Measurements from ENCODE around the gene RAET1E.
"Not testable (repeated sequence)": the region's sequence is repeated elsewhere in the genome, so short reads cannot be mapped to it uniquely, and the experiment has no call there.

Gene RAET1E

DNA sequence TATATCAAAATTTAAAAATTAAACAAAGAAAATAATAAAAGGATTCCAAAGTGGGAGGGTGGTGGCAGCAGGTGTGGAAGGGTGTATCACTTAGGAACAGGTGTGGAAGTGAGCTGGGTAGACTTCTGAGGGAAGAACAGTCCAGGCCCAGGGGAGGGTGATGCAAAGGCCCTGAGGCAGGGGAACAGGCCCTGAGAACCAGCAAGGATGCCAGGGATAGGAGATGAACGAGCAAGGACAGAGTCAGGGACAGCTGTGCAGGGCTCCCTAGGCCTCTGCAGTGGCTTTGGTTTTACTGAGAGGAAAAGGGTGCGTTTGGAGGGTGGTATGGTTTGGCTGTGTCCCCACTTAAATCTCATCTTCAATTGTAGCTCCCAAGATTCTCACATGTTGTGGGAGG is 9.4 kb upstream of the RAET1E start:
- DNase-seq, result no peak

DNA sequence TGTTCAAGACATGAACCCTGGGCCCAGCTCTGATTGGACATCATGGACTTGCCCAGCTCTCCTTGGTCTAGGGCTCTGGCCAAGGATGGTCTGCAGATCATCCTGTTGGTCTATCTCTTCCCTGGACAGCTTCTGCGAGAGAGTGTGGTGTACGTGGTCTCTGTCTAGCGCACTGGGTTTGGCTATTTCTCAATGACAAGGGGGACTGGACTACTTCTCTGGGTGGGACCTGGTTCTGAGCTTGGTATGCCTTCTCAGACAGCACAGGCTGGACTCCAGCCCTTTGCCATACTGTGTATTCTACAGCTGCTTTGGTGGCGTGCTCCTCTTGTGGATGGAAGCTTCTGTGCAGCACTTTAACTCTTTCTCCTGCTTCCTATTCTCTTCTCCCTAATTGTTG is 8.5 kb upstream of the RAET1E start:
- DNase-seq, result no peak

DNA sequence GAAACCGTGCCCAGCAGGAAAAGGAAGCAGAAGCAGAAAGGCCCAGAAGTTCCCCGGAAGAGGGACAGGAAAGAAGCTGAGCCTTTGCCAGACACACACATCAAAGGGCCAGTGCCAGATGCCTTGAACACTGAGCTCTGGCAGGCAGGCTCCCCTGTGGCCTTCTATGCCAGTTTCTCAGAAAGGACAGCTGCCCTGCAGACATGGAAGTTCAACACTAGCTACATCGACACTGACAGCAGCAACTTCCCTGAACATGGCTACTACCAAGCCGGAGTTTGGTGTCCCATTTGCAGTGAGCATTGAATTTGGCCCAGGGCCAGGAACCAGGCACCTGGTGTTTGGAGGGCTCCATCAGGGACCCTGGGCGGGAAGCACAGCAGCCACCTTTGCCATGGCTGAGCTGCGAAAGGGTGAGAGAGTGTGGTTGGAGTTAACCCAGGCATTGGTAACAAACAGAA is 8.0 kb upstream of the RAET1E start:
- DNase-seq, result no peak

DNA sequence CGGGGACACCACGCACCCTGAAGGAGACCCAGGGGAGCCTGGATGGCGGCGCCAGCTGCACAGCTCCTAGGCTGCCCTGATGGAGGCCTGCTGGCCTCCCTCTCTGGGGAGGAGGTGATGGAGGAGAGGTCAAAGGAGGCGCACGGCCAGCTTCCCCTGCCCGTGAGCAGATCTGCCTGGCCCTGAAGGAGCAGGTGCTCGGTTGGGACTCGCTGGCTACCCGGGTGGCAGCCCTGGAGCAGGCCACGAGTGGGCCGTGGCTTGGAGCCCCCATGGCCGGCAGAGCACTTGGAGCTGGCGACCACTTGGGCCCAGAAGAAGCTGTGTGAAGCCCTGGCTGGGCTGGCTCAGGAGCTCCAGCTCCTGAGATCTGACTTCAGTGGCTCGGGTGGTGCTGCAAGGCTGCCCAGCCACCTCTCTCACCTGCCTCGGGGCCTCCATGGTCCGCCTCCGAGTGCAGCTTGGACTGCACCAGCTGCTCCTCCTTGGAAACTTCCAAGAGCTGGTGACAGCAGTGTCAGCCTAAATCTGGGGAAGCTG is 7.5 kb upstream of the RAET1E start:
- DNase-seq, result no peak

GRCh38 chr6:149904661-149905370 is 6.9 kb upstream of the RAET1E start:
- DNase-seq, result no peak

- no peak for DNase-seq
These were observed 6.2 kb upstream of the RAET1E start for GRCh38 chr6:149903938-149904611.

DNA sequence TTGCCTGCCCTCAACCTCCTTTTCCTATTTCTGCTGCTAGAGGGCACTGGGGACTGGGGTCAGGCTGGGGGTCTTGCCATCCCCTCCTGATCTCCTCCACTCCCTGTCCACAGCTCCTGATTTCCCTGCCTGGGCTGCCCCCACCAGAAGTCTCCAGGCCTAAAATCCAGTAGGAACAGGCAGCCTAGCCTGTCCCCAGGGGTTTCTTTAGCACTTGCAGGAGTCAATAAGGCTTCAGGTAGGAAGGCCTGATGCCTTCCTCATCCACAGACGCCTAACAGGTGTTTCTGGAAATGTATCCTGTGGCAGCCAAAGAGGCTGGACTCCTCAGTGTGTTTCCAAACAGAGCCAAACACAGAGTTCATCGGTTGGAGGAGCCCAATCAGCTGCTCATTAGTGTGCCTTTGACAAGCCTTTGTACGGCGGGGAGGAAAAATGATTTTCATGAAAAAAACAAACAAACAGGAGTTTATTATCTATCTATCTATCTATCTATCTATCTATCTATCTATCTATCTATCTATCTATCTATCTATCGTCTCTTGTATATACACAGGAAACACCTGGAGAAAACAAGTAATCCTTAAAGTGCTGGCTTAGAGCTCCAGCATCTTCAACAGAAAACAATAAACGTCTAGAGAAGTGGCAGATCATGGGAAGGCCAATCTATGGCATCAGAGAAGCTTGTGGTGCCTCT is 3.7 kb upstream of the RAET1E start:
- DNase-seq, result no peak

DNA sequence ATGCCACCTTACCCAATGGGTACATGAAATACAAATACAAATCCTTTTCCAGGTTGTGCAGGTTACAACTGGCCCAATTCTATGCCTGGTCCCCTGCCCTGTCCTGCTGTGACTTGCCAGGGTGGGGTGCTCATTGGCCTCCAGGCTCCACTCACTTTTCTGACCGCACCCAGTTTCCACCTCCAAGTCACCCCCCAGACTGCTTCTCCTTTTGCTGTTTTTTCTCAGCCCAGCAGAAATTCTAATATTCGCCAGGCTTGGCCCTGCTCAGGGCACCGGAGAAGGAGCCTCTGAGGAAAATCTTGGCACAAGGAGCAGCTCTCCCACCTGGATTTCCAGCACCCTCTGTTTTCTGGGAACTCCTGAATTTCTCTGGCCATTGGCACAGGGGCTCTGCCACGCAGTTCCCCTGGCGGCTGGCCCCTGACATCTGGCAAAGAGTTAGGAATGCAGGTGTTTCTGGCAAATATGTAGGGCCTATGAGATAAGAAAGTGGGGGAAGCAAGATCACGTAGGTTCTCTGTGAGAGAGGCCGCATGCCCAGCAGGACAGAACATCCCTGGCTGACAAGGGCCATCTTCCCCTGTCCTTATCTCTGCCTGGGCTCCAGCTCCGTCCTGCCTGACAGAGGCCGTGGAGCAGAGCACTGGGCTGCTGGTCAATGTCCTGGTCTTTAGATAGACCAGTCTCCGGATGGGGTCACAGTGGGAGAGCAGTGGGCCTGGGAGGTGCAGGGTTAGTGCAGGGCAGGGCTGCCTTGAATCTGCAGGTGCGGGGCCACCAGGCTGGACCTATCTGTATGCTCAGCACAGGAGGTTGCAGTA is 2.9 kb upstream of the RAET1E start:
- no peak for DNase-seq

DNA sequence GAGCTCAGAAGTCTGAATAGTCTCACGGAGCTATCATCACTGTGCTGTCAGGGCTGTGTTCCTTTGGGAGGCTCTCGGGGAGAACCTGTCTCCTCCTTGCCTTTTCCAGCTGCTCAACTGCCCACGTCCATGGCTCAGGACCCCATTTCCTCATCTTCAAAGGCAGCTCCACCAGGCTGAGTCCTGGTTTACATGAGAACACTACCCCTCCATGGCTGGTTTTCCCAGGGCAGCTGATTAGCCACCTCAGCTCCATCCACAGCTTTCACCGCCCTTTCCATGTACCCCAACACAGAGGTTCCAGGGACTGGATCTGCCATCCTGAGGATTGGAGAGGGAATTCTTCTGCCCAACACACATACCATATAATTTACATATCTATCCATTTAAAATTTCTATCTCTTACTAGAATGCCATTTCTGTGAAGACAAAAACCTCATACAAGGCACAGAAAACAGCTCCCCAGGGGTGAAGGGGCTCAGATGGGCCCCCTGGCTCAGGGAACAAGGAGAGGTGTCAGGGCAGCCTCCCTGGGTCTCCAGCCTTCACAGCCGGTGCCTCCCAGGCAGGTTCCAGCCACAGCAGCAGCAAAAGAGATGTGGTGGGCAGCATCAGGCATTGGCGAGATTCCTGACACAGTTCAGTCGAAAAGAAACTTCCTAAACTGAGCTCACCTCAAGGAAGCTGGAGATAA is 2.2 kb upstream of the RAET1E start:
- DNase-seq, result no peak

DNA sequence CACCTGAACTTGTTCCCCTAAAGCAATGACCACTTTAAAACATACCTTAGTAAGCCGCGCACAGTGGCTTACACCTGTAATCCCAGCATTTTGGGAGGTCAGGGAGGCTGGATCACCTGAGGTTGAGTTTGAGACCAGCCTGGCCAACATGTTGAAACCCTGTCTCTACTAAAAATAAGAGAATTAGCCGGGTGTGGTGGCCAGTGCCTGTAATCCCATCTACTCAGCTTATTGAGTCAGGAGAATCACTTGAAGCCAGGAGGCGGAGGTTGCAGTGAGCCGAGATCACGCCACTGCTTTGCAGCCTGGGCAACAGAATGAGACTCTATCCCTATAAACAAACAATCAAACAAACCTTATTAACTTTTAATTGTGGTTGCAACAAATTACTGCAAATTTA is 1.6 kb upstream of the RAET1E start:
- no peak for DNase-seq

GRCh38 chr6:149898966-149899365 is 1.1 kb upstream of the RAET1E start:
- no peak for DNase-seq

DNA sequence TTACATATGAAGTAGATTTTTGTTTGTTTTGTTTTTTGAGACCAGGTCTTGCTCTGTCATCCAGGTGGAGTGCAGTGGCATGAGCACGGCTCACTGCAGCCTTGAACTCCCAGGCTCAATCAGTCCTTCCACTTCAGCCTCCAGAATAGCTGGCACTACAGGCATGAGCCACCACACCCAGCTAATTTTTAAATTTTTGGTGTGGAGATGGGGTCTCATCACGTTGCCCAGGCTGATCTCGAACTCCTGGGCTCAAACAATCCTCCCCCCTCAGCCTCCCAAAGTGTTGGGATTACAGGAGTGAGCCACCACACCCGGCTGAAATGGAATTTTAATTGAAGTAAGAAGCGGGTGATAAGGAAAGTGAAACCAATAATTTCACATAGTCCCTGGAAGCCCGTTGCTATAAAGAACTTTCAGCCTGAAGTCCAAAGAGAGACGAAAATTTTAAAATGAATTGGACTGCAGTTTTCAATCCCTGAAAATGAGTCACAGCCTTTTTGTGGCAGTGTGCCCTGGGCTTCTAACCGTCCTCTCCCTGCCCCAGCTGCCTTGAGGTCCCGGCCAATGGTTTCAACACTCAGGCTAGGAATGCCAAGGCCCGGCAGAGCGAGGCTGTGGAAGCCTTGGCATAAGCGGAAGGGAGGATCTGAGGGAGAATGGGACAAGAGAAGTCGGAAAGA is 757 bp downstream of the RAET1E start:
- DNase-seq, result no peak

GRCh38 chr6:149896491-149896890 is 1.4 kb downstream of the RAET1E start:
- DNase-seq, result no peak

DNA sequence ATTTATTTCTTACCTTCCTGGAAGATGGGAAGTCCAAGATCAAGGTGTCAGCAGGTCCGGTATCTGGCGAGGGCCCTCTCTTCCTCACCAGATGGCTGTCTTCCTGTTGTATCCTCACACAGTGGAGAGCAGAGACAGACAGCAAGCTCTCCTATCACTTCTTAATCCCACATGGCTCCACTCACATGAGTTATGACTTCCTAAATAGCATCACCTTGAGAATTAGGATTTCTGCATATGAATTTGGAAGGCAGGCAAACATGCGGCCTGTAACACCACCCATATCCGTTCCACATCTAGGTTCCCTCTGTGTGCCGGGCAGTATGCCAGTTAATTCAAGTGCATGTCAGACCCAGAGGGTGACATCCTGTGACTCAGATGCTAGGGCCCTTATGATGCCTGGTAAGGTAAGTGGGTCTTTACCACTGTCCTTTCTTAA is 2.1 kb downstream of the RAET1E start:
- no peak for DNase-seq

GRCh38 chr6:149895048-149895590 is 2.8 kb downstream of the RAET1E start:
- no peak for DNase-seq

DNA sequence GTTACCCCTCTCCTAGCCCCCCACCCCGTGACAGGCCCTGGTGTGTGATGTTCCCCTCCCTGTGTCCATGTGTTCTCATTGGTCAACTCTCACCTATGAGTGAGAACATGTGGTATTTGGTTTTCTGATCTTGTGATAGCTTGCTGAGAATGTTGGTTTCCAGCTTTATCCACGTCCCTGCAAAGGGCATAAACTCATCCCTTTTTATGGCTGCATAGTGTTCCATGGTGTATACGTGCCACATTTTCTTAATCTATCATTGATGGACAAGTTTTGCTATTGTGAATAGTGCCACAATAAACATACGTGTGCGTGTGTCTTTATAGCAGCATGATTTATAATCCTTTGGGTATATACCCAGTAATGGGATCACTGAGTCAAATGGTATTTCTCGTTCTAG is 6.0 kb downstream of the RAET1E start:
- not testable (repeated sequence) for DNase-seq

GRCh38 chr6:149891259-149891658 is 6.7 kb downstream of the RAET1E start:
- no peak for DNase-seq

DNA sequence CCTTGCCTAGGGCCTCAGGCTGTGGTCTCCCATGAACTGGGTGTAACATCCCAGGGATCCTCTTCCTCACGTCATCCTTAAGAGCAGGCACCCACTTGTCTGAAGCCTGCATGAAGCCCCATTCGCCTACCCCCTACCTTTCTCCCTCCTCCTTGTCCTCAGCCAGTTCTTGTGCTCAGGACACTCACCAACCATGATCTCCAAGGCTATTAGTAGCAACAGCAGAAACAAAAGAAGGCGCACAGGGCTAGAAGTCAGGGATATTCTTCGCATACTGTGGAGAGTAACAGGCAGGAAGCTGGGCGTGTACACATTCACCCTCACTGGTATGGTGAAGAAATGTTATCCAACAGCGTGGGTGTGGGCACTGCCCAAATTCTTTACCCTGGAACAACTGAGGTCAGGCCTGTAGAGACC is 7.3 kb downstream of the RAET1E start:
- no peak for DNase-seq

- no peak for DNase-seq
These were observed 8.6 kb downstream of the RAET1E start for GRCh38 chr6:149889326-149889725.

DNA sequence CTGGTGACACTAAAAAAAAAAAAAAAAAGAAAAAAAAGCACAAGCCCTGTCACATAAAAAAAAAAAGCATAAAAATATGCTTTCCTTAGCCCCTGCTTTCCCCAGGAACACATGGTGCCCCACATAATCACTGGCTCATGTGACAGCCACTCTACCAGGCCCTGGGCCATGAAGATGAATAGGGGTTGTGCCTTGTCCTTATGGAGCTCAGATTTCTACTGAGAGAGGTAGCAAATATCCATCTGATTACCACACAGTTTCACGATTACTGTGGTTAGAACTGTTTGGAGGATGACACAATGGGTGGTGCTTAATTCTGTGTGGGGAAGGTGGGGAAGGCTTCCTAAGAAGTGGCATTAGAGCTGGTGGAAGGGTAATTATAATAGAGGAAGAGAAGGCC is 9.3 kb downstream of the RAET1E start:
- no peak for DNase-seq

GRCh38 chr6:149888093-149888492 is 9.8 kb downstream of the RAET1E start:
- DNase-seq, result no peak

Measured in NCI-H1436 treated with DMSO at 0.1 percent for 48 hours (cell line).